GM19452 (cell line): ENCODE data around the gene PSMB3.

Experiments
- ATAC-seq: cut with Tn5 transposase; IDR thresholded peaks from one replicate; pipeline ENCODE4 v1.9.1; 2021; ENCODE audit not compliant: unreplicated experiment

The PSMB3 gene

DNA sequence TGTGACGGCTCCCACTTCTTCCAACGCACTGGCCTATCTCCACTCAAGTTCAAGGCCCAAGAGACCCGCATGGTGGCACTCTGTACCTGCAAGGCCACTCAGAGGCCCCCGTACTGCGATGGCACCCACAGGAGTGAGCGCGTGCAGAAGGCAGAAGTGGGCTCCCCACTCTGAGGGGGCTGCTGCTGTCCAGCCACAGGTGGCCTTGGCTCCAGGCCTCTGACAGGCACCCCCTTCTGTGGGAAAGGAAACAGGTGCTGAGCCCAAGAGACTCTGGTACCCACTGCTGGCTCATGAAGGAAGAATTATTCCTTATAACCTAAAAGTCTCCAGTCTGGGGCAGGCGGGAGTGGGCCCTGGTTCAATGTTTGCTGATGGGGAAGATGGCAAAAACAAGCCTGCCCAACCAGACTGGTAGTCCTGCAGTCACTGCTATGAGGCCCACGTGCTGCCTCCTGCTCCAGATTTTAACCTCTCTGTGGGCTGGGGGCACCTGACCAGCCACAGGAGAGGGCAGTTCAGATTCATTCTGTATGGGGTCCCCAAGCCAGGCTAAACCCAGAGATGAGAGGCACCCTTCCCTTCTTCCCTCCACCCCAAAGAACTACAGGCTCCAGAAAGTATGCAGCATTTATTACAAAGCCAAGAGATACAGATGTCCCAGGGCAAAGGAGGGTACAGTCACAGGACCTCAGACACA is 19.1 kb upstream of the PSMB3 start:
- ATAC-seq = no peak

DNA sequence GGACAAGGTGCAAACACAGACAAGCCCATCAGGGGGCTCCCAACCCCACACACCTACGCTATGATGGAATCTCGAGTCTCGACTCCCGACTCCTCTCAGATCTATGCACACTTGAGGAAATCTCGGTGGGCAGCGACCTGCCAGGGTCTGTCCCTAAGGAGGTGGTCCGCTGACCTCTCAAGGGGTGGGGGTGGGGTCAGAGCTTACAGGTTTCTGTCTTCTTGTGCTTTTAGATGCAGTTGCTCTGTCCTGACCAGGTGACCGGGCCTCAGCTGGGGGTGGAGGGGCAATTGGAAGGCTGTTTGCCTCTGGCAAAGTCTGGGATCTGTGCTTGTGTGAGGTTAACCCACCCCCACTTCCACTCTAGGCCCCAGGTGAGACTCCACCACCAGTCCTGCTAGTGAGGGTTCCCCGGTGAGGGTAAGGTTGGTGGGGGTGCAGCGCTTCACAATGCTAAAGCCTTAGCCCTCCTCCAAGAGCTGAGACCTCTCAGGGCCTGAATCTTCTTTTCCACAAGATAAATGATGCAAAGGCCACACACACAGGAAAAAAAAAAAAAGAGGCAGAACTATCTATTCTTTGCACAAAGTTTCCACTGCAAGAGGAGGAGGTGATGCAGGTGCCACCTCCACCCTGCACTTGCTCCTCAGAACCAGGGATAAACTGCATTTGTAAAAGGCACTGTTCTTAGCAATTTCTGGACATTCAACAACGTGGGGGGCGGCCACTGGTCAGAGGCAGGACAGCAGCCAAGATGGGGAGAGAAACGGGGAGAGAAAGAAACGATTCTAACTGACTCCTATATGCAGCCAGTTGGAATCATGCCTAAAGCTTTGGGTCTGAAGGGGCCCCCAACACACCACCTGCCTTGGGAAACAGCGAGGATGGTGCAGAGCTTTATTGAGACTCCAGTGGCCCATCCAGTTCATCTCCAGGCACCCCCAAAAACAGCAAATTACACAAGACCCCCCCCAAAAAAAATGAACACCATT is 18.3 kb upstream of the PSMB3 start:
- no peak for ATAC-seq

DNA sequence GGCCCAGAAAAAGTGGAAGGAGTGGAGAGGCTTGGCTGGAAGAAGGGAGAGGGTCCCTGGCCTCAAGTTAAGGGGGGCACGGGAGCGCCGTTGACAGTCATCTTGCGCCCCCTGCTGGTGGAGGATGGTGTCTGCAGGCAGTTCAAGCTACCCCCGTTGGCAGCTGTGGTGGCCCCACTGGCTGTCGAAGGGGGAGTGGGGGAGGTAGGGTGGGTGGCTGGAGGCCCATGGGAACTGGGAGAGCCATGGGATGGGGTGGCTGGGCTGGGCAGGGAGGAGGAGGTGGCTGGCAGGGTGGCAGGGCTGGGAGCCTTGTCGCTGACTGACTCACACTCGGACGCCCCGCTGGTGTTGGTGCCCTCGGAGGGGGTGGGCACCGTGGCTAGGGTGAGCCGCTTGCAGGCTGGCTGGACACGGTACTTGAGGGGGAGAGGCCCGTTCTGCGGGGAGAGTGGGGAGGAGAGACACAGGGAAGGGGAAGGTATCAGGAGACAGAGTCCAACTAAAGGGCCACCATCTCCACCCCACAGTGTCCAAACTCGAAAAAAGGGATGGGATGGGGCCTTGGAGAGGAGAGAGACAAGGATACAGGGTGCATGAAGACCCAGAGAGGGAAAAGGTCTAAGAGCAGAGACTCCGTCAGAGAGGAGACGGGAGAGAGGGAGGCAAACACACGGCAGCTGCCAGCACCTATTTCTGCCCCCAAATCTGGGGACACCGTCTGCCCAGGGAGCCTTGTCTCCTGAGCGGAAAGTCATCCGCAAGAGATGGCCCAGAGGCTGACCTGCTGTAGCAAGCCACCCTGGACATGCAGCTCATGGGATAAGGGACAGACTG is 17.2 kb upstream of the PSMB3 start:
- no peak for ATAC-seq

DNA sequence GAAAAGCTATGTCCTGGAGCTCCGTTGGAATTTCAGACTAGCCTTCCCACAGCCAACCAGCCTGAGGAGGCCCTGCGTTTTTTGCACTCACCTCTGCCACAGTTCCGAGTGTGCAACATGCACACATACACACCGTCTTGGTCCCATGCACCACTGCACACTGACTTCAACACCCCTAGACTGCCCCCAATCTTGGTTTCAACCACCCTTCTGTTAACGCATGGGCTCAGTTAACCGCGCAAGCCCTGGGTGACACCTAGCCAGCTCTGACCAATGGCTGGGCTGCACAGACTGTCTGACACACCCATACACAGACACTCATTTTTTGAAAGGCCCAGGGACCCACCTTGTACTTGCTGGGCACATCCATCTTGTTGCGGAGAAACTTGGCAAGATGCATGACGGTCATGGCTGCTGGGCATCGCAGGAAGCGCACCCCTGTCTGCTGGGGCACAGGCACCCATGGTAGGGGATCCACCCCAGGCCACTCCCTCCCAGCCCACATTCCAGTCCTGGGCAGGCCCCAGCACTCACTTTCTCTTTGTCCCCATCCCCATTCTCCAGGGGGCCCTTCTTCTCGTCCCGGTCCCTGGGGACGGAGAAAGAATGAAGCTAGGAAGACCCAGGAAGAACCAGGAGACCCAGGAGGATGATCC is 14.4 kb upstream of the PSMB3 start:
- ATAC-seq = no peak

DNA sequence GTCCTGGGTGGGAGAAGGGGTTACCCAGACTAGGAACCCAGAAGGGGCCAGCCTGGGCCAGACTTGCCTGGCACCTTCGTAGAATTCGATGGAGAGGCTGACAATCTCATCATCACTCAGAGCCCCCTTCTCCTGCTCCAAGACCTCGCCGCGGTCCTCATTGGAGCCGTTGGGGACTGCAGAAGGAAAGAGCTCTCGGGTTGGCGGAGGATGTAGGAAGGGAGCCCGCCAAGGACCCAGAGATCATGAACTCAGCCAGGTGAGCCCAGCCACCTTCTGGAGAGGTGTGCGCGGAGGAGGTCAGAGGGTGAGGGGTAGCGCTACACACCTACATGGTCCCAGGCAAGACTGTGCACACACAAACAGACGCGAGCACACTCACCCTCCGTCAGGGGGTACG is 13.9 kb upstream of the PSMB3 start:
- ATAC-seq = no peak

DNA sequence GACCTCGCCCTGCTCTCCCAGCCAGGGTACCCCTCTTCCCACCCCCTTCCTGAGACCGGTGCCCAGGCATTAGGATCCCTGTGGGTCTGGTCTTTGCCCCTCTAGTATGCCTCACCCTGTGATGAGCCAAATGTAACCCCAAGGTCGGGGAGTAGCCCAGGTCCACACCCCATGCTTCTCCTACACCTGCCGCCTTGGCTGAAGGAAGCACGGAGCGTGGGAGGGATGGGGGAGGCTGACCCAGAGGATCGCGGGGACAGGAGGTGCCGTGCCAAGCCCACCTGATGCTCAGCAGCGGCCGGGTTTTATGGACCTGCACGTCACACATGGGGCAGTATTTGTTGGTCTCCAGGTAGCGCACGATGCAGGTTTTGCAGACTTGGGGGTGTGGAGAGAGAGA is 13.2 kb upstream of the PSMB3 start:
- no peak for ATAC-seq

DNA sequence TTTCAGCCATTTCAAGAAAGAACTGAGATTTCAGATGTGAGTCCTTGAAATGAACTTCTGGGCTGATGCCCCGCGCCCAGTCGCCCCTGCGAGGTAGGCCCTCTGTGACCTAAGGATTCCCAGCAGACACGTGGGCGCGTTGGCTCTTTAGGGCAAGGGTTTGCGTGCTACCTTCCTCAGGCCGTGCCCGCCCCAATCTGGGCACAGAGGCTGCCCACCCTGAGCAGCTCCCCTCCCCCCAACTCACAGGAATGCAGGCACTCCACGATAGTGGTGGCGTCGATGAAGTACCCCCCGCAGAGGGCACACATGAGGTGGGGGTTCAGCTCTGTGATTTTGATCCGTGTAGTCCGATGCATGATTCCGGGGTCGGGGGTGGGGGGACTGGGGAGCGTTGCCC is 12.5 kb upstream of the PSMB3 start:
- no peak for ATAC-seq

DNA sequence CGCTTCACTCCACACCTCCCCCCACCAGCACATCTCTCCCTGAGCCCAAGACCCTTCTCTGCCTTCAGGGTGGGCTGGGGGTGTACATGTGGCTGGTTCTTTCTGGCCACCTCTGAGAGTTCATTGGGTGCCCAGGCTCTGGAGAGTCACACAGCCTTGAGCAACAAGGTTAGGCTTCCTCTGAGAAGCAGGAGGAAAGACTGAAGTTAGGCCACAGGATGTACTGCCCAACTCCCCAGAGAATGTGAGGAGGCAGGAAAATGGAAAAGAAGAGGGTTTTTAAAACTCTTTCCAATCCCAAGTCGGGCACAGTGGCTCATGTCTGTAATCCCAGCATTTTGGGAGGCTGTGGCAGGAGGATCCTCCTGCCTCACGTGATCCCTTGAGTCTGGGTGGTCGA is 11.7 kb upstream of the PSMB3 start:
- no peak for ATAC-seq

DNA sequence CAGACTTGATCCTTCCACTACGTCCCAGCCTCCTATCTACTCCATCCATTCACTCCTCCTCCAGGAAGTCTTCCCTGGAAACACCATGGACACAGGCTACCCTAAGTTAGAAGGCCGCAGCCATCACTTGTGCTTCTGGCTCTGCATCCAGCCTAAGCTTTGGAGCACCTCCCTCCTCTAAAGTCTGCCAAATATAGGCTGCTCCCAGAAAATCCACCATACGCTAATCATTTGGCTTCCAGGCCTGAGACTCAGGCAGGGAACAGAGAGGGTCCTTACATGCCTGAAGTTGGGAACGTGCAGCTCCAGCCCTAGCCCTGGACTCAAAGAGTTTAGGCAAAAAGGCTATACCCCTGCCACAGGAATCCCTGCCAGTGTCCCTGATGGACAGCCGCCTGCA is 11.1 kb upstream of the PSMB3 start:
- no peak for ATAC-seq

DNA sequence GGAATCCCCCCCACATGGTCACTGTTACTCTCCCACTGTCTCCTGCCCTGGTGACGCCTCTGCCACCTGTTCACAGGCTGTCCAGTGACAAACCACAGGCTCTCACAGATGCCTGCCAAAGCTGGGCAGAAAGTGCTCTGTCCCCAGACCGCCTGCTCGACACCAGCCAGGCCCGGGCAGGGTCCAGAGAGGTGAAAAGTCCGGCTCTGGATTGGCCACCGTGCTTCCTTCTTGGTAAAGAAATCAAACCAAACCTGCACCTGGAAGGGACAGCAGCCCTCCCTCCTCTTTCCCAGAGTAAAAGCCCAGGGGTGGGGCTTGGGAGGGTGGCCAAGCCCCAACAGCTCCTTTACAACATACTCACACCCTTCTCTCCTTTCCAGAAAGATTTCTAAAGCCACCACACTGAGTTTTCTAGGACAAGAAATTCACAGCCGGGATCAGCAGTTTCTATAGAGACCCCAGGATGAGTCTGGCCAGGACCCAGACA is 10.6 kb upstream of the PSMB3 start:
- ATAC-seq = no peak

DNA sequence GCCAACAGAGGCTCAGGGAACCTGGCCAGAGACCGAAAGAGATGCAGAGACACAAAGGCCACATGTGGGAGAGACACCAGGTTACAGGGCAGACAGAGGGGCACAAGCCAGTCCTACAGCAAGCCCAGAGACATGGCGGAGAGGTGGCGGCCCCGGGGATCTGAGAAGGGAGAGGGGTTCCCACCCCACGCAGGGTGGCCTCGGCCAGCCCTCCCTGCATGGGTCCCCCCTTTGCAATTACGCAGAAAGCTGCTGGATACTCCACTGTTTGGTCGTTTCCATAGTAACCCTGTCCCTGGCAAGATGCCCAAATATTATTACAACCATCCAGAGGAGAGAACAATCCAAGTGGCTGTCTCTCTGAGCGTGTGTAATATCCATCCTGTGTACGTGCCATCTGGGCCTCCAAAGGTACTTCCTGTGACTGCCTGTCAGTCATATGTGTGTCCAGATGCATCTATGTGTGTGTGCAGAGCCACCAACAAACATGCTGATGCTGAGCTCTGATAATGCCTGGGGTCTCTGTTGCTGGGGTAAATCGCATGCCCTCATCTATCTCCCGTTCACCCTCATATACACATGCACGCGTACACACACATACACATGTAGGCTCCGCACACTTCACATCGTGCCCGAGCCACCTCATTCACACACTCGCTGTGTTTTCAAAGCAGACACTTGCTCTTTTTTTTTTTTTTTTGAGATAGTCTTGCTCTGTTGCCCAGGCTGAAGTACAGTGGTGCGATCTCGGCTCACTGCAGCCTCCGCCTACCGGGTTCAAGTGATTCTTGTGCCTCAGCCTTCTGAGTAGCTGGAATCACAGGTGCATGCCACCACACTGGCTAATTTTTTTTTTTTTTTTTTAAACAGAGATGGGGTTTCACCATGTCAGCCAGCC is 9.9 kb upstream of the PSMB3 start:
- no peak for ATAC-seq

DNA sequence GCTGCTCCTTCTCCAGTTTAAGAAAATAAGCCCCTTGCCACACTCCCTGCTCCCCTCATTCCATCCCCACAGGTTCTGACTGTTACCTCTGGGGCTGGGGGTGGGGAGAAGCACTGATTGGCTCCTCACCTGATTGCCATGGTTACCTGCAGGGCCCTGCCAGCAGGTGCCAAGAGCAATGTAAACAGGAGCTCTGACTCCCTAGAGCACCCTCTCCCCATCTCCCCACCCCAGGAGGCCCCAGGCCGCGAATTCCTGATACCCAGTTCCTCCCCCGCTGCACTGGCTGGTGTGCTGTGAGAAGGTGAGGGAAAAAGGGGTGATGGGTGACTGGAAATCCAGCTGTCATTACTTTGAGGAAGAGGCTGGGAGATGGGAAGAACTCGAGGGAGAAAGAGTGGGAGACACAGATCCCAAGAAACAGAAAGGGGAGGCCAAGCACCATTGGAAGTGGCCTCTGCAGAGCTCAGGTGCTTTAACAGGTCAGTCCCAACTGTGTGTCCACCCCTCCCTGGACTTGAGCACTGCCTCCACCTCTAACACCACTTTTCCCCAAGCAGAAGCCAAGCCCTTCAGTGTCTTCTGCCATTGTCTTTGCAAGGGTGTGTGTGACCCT is 8.9 kb upstream of the PSMB3 start:
- no peak for ATAC-seq

DNA sequence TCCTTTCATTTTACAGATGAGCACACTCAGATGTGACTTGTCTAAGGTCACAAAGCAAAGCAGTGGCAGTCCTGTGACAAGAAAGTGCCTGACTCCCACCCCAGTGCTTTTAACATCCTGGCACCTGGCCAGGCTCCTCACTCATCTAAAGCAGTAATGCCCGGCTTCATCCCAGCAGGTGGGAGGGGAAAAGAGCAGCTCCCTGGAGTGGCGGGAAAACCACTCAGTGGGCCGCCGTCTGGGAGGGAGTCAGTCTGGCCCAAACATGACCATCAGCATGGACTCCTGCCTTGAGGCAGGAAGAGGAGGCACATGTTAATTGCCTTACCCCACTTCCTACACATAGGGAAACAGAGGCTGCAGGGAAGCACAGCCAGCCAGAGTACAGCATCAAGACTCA is 7.0 kb upstream of the PSMB3 start:
- no peak for ATAC-seq

DNA sequence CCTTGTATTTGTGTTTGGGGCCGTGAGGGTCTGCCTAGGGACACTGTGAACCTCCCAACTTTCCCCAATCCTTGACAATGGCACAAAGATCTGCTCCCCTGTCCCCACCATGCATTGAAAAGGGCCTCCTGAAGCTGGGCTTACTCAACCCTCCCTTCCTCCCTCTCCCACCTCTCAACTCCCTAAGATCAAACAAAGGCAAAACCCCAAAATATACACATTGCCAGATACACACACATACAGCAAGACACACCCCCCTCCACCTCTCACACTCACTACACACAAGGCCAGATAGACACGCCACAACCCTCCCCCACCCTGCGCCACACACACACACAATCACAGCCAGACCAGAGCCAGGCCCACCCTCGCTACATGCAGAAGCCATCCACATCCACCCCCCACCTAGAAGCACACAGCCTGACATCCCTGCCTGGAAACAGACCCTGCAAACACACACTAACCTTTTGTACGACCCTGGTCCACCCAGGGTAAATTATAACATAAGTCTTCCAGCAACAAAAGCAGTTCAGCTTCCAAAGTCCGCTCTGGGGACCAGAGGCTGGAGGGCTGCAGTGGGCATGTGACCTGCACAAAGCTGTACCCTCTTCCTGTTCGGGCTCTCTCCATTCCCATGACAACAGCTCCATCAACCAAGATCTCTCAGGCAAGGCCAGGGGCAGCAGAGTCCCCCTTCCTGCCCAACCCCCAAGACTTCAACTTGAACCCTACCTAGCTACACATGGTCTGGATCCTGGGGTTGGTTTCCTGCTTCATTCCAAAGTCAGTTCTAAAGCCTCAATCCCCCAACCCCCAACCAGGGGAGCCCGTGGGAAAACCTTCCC is 6.3 kb upstream of the PSMB3 start:
- no peak for ATAC-seq

DNA sequence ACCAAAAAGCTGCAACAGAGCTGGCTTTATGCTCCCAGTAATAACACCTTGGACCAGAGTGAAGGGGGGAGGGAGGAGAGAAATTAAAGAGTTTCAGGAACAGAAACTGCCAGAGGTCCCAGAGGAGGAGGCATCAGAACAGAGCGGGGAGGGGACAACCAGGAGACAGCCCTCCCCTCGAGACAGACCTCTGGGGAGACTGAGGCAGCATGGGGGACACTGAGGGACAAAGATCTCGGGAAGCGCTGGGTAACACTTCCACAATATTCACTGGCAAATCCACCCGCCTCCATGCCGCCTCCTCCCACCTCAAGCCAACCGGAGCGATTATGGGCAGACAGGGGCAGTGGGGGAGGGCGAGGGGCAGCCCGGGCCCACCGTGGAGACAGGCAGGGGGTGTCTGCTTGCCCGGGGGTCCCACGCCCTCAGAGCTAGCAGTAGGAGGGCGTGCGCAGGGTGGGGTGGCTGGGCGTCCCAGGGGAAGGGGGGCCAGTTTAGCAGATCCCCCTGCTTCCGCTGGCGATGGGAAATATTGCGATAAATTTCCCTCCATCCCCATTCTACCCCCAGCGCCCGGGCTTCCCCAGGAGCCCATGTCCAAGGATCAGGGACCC is 5.6 kb upstream of the PSMB3 start:
- ATAC-seq = no peak

DNA sequence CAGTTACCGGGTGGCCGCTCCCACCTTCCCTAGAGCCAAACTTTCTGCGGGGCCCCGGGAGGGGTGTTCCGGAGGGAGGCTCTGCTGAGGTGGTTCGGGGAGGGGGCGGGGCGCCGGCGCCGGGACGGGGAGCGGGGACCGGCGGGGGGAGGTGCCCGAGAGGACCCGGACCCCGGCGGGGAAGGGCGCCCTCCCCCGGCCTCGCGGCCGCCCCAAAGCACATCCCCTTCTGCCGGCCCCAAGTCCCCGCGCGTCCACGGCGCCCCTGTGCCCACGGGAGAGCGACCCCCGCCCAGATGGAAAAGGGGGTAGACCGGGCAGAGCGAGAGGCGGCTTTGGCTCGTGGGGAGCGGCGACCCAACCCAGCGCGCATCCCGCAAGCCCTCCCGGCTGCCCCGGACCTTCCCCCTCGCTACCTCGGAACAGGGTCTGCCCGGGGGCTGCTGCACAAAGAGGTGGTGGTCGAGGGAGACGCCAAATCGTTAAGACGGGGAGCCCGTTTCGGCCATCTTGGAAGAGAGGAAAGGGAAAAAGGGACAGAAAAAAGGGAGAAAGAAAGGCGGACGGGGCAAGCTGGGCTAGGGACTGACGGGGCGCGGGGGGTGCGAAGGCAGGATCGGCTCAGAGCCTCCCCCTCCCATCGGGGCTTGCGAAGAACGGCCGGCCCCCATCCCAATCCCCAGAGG is 4.9 kb upstream of the PSMB3 start:
- ATAC-seq = no peak

DNA sequence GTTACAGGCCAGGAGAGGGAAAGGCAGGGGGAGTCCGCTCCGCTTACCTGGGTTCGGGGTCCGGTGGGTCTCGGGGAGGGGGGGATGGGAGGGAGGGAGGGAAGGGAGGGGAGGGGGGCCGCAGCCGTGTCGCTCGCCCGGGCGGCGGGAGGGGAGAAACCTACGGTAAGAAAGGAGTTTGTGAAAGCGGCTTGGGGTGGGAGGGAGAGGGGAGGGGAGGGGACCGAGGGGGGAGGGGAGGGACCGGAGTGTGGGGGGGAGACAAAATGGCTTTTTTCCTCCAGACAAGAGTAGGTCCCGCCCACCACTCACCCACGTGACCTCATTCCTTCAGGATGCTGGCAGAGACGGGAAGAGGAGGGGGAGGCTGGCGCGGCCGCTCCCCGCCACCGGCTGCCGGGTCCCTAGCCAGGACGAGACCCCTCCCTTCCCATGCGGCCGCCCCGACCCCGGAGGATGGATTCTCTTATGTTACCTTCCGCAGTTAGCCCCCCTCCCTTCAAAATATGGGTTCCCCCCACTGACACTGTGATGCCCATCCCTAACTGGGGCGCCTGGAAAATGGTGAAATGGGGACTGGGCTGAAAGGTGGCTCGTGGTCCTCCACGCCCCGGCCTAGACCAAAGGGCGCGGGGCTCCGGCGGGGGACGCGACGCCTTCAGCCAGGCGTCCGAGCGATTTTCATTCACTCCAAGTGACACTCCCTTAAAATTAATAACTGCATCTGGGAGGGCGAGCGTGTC is 4.2 kb upstream of the PSMB3 start, which contains the start of gene PCGF2:
PCGF2 (minus strand) TSS at position 188 of the 743 bp plus-strand sequence. CDS start 7,934 bp downstream, outside the sequence.
- no peak for ATAC-seq
